Esophagus (tissue), 2 donors: ENCODE data around the gene MOCS2. TPM values are rescaled to one million over a fixed set of nuclear protein-coding genes. Genes with fewer than 3 reads are reported as not detected.

Experiments used
- H3K27ac ChIP-seq, 2 donors: one replicate each; pipeline ENCODE4 v1.5.1; 2013; ENCODE audit warnings: low read depth in 2 of 2, mild to moderate bottlenecking in 2 of 2, inconsistent platforms in 1 of 2, low read length in 1 of 2, moderate library complexity in 1 of 2
- H3K27me3 ChIP-seq, 2 donors: one replicate each; pipeline ENCODE4 v1.6.1; 2013; ENCODE audit warnings: low read length in 2 of 2, control low read depth in 1 of 2, mild to moderate bottlenecking in 1 of 2; ENCODE audit not compliant: insufficient read depth in 2 of 2, control insufficient read depth in 1 of 2
- H3K36me3 ChIP-seq, 2 donors: one replicate each; pipeline ENCODE4 v1.6.1; 2013; ENCODE audit warnings: low read length in 1 of 2; ENCODE audit not compliant: control insufficient read depth in 2 of 2, insufficient read depth in 2 of 2
- H3K4me1 ChIP-seq, 2 donors: one replicate each; pipeline ENCODE4 v1.6.1; 2013; ENCODE audit warnings: low read length in 1 of 2; ENCODE audit not compliant: control insufficient read depth in 2 of 2, insufficient read depth in 2 of 2
- H3K4me3 ChIP-seq, 2 donors: one replicate each; pipeline ENCODE4 v1.5.1; 2013; ENCODE audit warnings: low read length in 2 of 2, mild to moderate bottlenecking in 2 of 2, low read depth in 1 of 2, moderate library complexity in 1 of 2
- H3K9me3 ChIP-seq, 2 donors: one replicate each; pipeline ENCODE4 v1.6.1; 2013; ENCODE audit warnings: mild to moderate bottlenecking in 2 of 2, low read depth in 1 of 2, low read length in 1 of 2, moderate library complexity in 1 of 2; ENCODE audit not compliant: control insufficient read depth in 2 of 2, insufficient read depth in 1 of 2
- WGBS, 2 donors: extraction: QIAGEN DNeasy Blood & Tissue Kit; methylation state at CpG; one replicate each; pipeline ENCODE4 v1.1.7; 2013; 5-methylcytosine and 5-hydroxymethylcytosine counted together
- polyA plus RNA-seq, 2 donors: library from polyadenylated mRNA; stranded (reverse); fragments of 200-250 nt; gene quantifications; one replicate each; pipeline ENCODE4 v1.2.3, GENCODE V29; 2013
- donor health status: healthy with polysubstance abuse.
- donor health status: Bipolar disorder and iron deficiency.

The MOCS2 gene
- polyA plus RNA-seq, 2 donors, result 29.6 to 55.2 TPM

GRCh38 chr5:53084546-53085255 is 24.9 kb downstream of the MOCS2 start:
- no peaks in the 10 kb centered on the region for H3K4me1 ChIP-seq
- no peak overlapping the region for H3K4me3 ChIP-seq
- peaks cover 3 to 5% of the 10 kb centered on the region in 2 donors for H3K36me3 ChIP-seq
- H3K9me3 ChIP-seq, result no peaks in the 10 kb centered on the region
- WGBS, 2 donors, result 70 to 77% methylated on average over 4 of the region's 4 CpGs
- H3K27me3 ChIP-seq, result no peaks in the 10 kb centered on the region
- H3K27ac ChIP-seq, result no peak overlapping the region

GRCh38 chr5:53083927-53084326 is 25.6 kb downstream of the MOCS2 start:
- no peaks in the 10 kb centered on the region for H3K9me3 ChIP-seq
- no peaks in the 10 kb centered on the region for H3K27me3 ChIP-seq
- no peaks in the 10 kb centered on the region for H3K4me1 ChIP-seq
- peaks cover 3 to 5% of the 10 kb centered on the region in 2 donors for H3K36me3 ChIP-seq
- no peak overlapping the region for H3K4me3 ChIP-seq
- no peak overlapping the region for H3K27ac ChIP-seq

GRCh38 chr5:53080271-53080670 is 29.3 kb downstream of the MOCS2 start:
- no peaks in the 10 kb centered on the region for H3K27me3 ChIP-seq
- 87 to 90% methylated on average over 4 of the region's 4 CpGs for WGBS, 2 donors
- H3K36me3 ChIP-seq, result peaks cover 5 to 6% of the 10 kb centered on the region in 2 donors
- no peak overlapping the region for H3K4me3 ChIP-seq
- no peak overlapping the region for H3K27ac ChIP-seq
- no peaks in the 10 kb centered on the region for H3K4me1 ChIP-seq
- H3K9me3 ChIP-seq, result no peaks in the 10 kb centered on the region

GRCh38 chr5:53076014-53076583 is 33.5 kb downstream of the MOCS2 start:
- Histone ChIP-seq H3K36me3 (peaks cover 6 to 8% of the 10 kb centered on the region in 2 donors), H3K4me1 (no peaks in the 10 kb centered on the region), H3K27me3 (no peaks in the 10 kb centered on the region), H3K9me3 (no peaks in the 10 kb centered on the region), H3K4me3 (no peak overlapping the region), H3K27ac (no peak overlapping the region)
- WGBS, 2 donors, result 80 to 83% methylated on average over 2 of the region's 2 CpGs

- Histone ChIP-seq H3K9me3 (no peaks in the 10 kb centered on the region), H3K4me1 (no peaks in the 10 kb centered on the region), H3K27ac (no peak overlapping the region), H3K27me3 (no peaks in the 10 kb centered on the region), H3K4me3 (no peak overlapping the region), H3K36me3 (peaks cover 7 to 8% of the 10 kb centered on the region in 2 donors)
- 72 to 76% methylated on average over 2 of the region's 2 CpGs for WGBS, 2 donors
Observed at GRCh38 chr5:53073348-53073747, 36.2 kb downstream of the MOCS2 start.

- Histone ChIP-seq H3K9me3 (no peaks in the 10 kb centered on the region), H3K4me3 (no peak overlapping the region), H3K36me3 (peaks cover 8% of the 10 kb centered on the region in 2 donors), H3K27me3 (no peaks in the 10 kb centered on the region), H3K4me1 (no peaks in the 10 kb centered on the region), H3K27ac (no peak overlapping the region)
- whole genome bisulfite sequencing, 2 donors, result 76 to 77% methylated on average over 2 of the region's 2 CpGs
Observed at GRCh38 chr5:53071738-53072137, 37.8 kb downstream of the MOCS2 start.

- H3K4me3 ChIP-seq, result no peak overlapping the region
- H3K36me3 ChIP-seq, result peaks cover 8% of the 10 kb centered on the region in 2 donors
- WGBS, 2 donors, result 82 to 85% methylated on average over 2 of the region's 2 CpGs
Observed at GRCh38 chr5:53071298-53071697, 38.3 kb downstream of the MOCS2 start.

GRCh38 chr5:53069626-53070025 is 39.9 kb downstream of the MOCS2 start:
- WGBS, 2 donors, result 75 to 80% methylated on average over 5 of the region's 5 CpGs
- Histone ChIP-seq H3K27me3 (no peaks in the 10 kb centered on the region), H3K36me3 (peaks cover 4 to 8% of the 10 kb centered on the region in 2 donors)

More at GRCh38 chr5:53071298-53071697, 38.3 kb downstream of the MOCS2 start:
- Histone ChIP-seq H3K4me1 (no peaks in the 10 kb centered on the region), H3K27ac (no peak overlapping the region), H3K27me3 (no peaks in the 10 kb centered on the region), H3K9me3 (no peaks in the 10 kb centered on the region)

GRCh38 chr5:53068291-53068836 is 41.2 kb downstream of the MOCS2 start:
- Histone ChIP-seq H3K36me3 (peaks cover 2 to 4% of the 10 kb centered on the region in 2 donors), H3K9me3 (no peaks in the 10 kb centered on the region), H3K27me3 (no peaks in the 10 kb centered on the region)

More at GRCh38 chr5:53069626-53070025, 39.9 kb downstream of the MOCS2 start:
- no peaks in the 10 kb centered on the region for H3K4me1 ChIP-seq
- no peak overlapping the region for H3K4me3 ChIP-seq
- H3K9me3 ChIP-seq, result no peaks in the 10 kb centered on the region
- H3K27ac ChIP-seq, result no peak overlapping the region

More at GRCh38 chr5:53068291-53068836, 41.2 kb downstream of the MOCS2 start:
- Histone ChIP-seq H3K4me3 (no peak overlapping the region), H3K4me1 (no peaks in the 10 kb centered on the region), H3K27ac (no peak overlapping the region)
- WGBS, 2 donors, result 79 to 82% methylated on average over 4 of the region's 4 CpGs
